Limb (tissue), 2 donors: ENCODE results near the gene SGSH.

Experiments used
- DNase-seq, 2 donors: peaks; one replicate each; pipeline ENCODE4 v3.0.0-alpha.2; 2016; ENCODE audit errors: extremely low spot score in 2 of 2

Gene SGSH

DNA sequence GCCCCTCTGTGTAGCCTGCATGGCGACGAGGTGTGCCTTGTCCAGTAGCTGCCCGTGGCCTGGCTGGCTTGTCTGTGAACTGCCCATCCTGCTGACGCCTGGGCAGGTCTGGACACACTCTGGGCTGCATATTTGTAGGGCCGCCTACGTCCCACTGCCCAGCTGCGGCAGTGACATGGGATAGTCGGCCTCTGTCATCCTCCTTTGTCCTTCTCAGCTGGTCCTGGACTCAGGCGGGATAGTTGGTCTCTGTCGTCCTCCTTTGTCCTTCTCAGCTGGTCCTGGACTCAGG lies 35.8 kb downstream of the SGSH start:
- DNase-seq, result no peak

DNA sequence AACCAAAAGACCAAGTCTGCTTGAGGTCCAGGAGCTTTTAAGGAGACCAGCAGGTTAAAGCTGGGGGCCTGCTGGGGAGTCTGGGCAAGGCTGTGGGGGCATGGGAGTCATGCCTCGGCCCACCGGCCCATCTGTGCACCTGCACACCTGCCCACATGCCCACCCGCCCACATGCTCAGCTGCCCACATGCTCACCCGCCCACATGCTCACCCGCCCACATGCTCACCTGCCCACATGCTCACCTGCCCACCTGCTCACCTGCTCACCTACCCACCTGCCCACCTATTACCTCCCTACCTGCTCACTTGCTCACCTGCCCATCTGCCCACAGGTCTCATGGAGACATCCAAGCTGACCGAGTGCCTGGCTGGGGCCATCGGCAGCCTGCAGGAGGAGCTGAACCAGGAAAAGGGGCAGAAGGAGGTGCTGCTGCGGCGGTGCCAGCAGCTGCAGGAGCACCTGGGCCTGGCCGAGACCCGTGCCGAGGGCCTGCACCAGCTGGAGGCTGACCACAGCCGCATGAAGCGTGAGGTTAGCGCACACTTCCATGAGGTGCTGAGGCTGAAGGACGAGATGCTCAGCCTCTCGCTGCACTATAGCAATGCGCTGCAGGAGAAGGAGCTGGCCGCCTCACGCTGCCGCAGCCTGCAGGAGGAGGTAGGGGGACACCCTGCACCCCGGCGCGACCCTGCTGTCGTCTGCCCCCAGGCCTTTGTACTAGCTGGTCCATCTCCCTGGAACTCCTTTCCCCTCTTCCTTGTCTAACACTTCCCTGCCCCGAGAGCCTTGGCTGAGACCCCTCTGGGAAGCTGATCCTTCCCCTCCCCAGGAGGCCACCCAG lies 36.3 kb downstream of the SGSH start:
- no peak for DNase-seq

DNA sequence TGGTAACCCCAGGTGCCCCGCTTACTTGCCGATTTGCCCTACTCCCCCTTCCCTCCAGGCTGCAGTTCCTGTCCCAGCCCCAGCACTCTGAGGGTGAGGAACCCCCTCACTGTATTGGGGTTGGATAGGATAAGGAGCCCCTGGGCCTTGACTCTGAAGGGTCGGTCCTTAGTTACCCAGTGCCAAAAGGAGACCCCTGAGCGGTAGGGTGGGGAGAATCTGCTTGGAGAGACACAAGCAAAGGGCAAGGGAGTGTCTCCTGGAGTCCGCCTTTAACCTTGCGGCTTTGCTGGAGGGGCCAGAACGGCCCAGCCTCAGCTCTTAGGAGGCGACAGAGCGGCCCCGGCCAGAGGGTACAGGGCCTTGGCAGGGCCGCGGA lies 37.3 kb downstream of the SGSH start:
- no peak for DNase-seq

DNA sequence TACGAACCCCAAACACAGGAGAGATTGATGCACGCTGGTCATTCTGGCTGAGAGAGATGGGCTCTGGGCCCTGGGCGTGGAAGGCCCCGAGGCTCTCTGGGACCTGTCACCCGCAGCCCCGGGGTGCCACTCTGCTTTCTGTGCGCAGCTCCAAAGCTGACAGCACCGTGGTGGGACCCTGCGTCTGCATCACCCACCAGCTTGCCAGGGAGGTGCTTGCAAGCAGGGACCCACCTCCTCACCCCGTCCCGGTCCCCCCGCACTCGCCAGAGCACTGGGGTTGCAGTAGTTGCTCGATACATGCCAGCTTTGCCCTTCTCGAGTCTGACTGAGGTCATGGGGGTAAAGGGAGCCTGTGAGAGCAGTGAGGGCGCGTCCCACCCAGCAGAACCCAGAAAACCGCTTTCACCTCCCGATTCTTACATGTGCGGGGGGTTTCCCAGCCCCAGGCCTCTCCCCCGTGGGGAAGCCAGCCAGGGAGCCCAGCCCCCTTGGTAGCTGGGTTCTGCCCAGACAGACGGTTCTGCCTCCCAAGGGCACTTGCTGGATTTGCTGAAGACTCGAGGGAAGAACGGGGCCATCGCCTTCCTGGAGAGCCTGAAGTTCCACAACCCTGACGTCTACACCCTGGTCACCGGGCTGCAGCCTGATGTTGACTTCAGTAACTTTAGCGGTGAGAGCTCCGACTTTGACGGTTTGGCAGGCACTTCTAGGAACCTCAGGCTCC lies 37.9 kb downstream of the SGSH start:
- no peak for DNase-seq

DNA sequence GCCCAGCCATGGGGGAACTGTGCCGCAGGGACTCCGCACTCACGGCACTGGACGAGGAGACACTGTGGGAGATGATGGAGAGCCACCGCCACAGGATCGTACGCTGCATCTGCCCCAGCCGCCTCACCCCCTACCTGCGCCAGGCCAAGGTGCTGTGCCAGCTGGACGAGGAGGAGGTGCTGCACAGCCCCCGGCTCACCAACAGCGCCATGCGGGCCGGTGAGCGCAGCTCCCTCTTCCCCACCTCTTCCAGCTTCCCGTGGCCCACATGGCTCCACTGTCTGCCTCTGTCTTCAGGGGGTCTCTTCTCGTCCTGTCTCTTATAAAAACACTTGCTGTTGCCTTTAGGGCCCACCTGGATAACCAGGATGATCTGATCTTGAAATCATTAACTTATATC lies 38.7 kb downstream of the SGSH start:
- no peak for DNase-seq

DNA sequence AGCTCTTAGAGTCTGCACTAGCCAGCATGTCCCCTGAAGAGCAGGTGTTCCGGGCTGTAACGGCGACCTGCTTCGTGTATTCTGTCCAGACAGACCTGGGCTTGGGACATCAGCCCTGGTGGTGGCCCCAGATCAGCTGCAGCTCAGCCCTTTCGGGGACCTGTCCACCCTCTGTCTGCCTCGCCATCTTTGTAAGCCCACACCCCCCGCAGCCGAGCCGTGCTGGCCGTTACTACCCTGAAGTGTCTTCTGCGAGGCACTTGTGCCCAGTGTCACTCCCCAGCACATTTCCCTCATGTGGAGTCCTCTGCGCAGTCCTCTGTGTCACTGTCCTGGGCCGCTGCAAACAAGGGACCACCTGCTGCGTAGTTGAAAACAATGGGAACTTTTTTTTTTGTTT lies 39.9 kb downstream of the SGSH start:
- DNase-seq, result no peak

DNA sequence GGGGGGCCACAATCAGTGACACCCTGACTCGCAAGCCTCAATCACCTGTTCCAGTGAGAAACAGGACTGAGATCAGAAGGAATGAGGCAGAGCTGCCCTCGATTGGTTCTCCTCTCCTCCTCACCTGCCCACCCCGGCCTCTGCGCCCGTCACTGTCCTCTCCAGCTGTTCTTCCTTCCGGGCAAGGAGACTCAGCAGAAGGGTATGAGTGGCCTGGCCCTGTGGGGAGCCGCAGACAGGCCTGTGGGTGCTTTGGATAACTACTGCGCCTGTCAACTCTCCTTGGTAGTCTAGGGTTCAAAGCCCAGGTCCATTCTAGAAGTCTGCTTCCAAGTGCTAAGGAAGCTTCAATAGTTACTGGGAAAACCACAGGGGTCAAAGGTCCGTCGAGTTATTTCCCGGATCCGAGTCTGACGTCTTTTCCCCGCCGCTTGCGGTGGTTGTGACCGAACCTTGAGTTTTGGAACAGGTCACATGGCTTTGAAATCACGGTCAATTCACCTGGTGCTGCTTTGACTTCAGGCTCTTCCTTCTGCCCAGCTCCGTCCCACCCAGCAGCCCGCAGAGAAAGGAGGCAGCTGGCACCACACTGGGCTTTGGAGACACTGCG lies 42.0 kb downstream of the SGSH start:
- no peak for DNase-seq

DNA sequence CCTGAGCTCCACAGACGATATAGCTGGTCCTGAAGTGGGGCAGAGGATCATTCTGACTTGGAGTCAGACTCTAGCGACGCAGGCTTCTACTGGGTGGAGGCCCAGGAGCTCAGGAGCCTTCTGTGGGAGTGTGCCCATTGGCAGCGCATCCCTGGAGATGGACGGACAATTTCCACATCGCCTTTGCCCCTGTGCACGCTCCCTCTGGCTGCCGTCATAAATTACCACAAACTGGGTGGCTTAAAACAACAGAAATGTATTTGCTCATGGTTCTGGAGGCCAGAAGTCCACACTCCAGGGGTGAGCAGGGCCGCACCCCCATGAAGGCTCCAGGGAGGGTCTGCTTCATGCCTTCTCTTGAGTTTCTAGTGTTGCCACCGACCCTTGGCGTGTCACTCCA lies 43.4 kb downstream of the SGSH start:
- no peak for DNase-seq

DNA sequence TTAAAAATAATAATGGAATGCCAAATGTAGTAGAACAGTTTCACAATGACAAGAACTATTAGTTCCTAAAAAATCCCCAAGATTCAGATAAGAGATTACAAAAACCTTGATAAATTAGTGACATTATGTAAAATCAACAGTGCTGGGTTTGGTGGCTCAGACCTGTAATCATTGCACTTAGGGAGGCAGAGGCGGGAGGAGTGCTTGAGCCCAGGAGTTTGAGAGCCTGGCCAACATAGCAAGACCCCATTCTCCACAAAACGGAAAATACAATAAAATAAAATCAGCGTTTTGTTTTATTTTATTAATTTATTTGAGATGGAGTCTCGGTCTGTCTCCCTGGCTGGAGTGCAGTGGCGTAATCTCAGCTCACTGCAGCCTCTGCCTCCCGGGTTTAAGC lies 46.2 kb downstream of the SGSH start:
- no peak for DNase-seq

DNA sequence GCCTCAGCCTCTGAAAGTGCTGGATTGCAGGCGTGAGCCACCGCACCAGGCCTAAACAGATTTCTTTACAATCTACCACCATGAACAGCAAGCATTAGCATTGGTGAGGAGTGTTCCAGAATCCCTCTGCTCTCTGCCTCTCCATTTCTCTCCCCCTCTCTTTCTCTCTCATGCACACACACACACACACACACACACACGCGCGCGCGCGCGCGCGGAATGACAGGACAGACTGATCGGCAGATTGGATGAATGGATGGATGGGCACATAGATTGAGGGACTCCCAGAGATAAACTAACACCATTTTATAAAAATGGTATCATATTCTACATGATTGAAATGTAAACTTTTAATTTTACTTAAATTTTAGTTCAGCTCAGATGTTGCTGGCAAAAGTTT lies 47.0 kb downstream of the SGSH start:
- no peak for DNase-seq

DNA sequence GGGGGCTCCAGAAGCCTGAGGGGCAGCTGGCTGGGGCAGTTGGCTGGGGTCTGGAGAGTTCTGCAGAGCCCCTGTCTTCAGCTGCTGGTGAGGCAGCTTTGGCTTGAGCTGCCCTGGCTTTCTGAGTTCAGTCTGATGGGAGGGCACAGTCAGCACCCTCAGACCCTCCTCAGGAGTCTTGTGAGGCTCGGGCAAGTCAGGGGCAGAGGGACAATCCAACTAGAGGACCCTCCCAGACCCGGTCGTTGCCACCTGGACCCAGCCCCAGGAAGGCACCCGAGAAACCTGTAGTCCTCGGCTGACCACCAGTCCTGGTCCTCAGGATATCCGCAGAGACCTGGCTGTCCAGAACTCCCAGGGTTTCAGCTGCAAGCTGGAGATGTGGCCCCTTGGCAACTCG lies 48.5 kb downstream of the SGSH start:
- no peak for DNase-seq

DNA sequence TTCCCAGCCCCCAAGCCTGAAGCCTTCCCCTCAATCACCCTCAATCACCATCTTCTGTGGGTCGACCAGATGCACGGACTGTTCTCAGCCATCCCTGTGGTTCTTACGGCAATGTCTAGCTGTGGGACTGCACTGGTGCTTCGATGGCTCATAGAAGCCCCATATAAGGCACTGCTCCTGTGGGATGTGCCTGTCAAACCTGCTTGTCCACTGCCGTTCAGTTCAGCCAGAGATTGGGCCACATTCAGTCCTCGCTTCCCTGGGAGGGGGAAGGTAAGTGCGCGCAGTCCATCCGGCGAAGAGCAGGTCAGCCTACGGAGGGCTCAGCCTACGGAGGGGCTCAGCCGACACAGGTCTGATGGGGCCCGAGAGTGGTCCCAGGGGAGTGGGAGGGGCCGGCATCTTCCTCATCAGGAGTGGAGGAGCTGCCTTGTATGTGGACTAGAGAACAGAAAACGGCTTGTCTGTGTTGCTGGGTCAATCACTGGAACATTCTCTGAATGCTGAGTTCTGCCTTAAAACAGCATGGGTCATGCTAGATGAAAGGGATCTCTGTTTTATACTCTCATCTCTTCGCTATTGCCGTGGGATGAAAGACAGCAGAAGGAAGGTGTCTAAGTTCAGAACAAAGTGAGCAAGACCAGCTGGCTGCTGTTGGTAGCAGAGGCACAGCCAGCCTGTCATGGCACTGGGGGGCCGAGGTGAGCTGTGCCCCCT lies 50.2 kb downstream of the SGSH start, which contains the start of gene CARD14:
TSS of gene CARD14 (plus strand) at position 247 of the 717 bp plus-strand sequence. CDS start 11,409 bp downstream, outside the sequence.
- no peak for DNase-seq

DNA sequence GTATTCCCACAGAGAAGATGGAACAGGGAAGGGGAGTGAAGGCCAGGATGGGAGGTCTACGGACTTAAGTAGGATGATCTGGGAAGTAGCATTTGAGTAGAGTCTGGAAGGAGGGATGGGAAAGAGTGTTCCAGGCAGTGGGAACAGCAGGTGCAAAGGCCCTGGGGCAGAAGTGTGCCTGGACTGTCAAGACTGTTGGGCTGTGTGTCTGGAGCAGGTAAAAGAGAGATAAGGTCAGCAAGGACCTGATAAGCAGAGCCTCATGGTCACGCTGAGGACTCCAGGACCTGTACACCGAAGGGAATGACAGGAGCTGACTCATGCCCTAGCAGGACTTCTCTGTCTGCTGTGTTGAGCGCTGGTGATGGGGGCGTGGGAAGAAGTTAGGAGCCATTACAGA lies 51.0 kb downstream of the SGSH start:
- no peak for DNase-seq

DNA sequence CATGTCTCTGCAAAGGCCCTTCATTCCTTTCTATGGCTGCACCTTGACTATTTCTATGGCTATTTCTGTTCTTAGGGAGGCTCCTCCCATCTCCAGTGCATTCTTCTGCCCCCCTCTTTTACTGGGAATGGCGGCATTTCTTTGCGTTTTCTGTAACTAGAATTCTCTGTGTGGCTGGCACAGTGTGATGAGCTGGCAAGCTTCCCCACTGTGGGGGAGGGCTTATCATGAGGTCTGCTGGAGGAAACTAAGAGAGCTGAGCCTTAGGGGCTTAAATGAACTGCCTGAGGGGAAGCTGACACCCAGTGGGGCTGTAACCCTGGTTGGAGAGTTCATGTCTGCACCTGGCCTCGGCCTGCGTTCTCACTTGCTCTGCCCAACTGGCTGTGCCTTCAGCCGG lies 51.8 kb downstream of the SGSH start:
- no peak for DNase-seq

DNA sequence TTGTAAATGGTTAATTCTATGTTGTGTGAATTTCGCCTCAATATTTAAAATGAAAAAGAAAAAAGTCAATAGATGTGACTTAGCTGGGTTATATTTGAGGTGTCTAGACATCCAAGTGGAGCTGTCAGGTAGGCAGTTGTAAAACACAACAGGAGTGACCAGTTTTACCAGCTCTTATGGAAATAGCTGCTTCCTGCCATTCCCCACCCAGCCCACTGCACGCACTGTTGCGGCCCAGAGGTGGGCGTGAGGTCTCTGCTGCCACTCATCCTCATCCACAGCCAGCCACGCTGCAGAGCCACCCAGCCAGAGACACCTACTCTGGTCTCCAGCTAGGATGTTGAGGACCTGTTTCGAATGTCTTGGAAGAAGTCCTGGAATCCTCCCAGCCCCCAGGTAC lies 53.7 kb downstream of the SGSH start:
- DNase-seq, result no peak

DNA sequence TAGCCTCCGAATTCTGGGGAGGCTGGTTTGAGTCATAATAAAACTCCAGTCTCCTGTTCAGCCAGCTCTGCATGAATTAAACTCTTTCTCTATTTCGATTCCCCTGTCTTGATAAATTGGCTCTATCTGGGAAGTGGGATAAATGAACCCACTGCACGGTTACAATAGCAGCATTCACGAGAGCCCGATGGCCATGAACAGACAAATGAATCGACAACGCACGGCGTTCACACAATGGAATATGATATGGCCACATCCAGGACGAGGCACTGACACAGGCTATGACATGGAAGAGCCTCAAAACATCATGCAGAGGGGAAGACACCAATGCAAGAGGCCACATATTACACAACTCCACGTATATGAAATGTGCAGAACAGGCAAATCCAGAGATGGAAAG lies 55.9 kb downstream of the SGSH start:
- DNase-seq, result no peak

DNA sequence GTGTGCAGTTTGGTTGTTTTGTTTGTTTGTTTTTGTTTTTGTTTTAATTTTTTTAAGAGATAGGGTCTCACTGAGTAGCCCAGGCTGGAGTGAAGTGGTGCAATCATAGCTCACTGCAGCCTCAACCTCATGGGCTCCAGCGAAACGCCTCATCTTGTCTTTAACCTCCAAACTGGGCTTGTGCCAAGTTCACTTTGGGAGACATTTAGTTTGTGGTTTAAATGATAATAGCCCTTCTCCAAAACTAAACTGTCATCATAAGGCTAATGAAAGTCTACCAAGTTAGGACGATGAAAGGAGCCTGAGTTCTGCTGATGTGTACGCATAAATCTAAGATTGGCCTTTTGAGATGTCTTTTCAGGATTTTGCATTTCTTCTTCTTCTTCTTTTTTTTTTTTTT lies 56.8 kb downstream of the SGSH start:
- no peak for DNase-seq

DNA sequence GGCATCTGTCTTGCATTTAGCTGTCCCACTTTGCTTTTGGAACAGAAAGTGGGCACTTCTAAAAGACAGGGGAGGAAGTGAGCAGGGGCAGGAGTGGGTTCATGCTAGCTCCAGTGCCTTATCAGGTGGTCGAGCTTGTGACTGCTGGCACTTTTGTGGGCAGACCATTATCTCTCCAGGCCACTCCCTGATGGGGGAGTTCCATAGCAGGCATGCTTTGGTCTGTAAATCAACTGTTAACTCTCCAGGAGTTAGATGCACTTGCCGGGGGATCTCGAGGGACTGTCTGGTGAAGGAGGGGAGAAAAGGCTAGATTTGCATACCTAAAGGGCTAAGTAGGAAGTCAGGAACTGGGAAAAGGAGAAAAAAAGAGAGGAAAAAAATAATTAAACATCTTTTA lies 59.6 kb downstream of the SGSH start:
- DNase-seq, result no peak
